Stimulated activated CD4-positive, alpha-beta T cell treated with anti-CD3 and anti-CD28 coated beads, Interleukin-15, amount 100 ng/mL, for 24 hours (primary cell): ENCODE measurements around the gene DNAAF8.

Experiments
- DNase-seq: peaks from one replicate; pipeline ENCODE4 v3.0.0-alpha.2; 2020

Gene DNAAF8

GRCh38 chr16:4695473-4696171 is 38.7 kb upstream of the DNAAF8 start:
- no peak for DNase-seq

- no peak for DNase-seq
These were observed 38.0 kb upstream of the DNAAF8 start for GRCh38 chr16:4696172-4696904.

- DNase-seq: no peak
These were observed 37.2 kb upstream of the DNAAF8 start for GRCh38 chr16:4696905-4697847.

DNA sequence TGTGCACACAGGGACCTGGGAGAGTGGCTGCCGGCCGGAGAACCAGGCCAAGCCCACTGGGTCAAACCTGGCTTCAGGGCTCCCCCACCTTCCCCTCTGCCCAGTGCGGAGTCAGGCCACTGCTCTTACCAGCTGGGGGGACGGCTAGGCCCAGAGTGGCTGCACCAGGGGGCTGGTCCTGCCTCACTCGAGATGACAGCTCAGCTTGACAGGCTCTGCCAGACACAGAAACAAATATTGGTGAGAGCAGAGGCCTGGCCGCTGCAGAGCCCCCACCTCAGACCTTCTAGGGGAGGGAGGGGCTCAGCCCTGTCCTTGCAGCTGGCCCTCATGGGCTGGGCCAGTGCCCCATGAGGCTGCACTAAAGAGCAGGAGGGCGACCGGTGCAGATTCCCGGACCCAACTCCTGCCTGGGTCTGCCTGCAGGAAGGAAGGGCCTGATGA is 36.5 kb upstream of the DNAAF8 start:
- DNase-seq: no peak

DNA sequence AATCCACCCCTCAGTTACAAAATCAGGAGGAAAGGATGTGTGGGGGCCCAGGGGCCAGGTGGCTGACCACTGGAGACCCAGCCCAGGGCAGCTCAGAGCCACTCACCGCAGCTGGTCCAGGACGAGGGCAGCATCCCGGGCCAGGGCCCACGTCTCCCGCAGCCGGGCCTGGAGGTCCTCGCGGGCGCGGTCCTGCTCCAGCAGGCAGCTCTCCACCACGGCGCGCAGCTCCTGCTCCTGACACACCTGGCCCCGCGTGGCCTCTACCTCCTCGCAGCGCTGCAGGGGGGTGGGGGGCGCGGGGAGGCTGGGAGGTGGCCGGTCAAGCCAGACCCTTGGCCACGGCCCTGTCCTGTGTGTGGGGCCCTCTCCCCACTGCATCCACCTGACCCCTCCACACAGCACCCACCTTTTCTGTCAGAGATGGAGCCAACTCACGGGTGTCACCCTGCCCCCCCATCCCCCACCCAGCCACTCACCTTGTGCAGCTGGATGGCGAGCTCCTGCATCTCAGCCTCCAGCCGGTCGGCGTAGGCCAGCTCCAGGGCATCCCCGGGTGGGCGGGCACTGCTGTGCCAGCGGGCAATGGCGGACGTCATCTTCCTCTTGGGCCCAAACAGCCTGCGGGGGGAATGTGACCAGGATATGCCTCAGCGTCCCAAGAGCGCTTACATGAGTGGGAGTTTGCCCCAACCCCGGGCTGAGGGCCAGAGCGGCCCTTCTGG is 35.9 kb upstream of the DNAAF8 start:
- no peak for DNase-seq

- DNase-seq: no peak
These were observed 35.2 kb upstream of the DNAAF8 start for GRCh38 chr16:4699046-4699556.

- no peak for DNase-seq
These were observed 33.8 kb upstream of the DNAAF8 start for GRCh38 chr16:4700380-4700996.

GRCh38 chr16:4700997-4701743 is 33.2 kb upstream of the DNAAF8 start:
- DNase-seq: no peak

DNA sequence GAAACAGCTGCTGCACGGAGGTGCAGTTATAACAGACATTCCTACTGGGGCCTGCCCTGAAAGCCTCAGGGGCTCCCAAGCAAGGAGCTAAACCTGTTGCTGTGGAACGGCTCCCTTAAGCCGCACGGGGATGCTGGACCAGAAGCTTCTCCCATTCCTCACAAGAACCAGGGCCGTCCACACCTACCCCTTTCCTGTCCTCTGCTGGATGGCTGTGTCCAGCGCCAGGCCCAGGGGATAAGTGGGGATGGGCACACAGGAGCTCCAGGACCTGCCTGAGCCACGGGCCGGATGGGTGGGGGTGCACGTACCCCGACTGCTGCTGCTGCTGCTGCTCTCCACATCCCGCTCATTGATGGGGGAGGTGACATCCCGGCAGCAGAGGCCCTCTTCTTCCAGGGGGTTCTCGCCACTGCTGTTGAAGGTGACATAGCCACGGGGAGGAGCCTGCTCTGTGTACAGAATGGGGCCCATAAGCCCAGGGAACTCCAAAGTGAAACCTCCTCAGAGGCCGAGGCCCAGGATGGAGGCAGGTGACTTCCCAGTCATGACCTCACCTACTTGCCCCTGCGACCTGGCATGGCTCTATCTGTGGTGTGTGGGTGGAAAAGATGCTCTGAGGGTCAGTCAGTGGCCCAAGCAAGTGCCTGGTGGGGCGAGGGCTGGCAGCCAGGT is 32.4 kb upstream of the DNAAF8 start:
- DNase-seq: no peak

DNA sequence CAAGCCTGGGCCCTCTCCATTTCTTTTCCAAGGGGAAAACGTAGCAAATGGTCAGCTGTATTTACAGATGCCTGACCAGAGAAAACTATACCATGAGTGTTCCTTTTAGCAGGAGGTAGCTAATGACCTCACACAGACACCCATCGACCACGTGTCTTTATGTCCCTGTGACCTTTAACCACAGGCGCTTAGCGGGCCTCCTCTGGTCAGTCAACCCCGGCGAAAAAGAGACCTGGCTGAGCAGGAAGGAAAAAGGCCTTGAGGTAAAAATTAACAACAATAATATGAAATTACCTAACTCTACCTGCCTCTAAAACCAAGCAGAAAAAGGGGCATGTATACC is 31.9 kb upstream of the DNAAF8 start:
- no peak for DNase-seq

- DNase-seq: no peak
These were observed 30.4 kb upstream of the DNAAF8 start for GRCh38 chr16:4703906-4704305.

DNA sequence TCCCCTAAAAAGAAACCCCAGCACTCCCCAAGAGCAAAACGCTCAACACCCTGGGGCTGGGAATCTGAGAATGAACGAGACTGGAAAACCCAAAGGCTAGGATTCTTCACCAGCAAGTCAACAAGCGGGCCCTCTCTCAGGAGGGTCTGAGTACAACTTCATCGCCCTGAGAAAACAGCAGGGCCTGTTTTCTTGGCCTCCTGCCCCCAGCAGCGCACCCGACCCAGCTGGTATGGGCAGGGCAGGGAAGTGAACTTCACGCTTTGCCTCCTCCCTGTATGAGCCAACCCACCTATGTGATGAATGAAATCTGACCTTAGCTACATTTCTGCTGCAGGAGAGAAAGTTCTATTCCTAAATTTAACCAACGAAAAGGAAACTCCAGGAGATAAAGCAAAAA is 29.8 kb upstream of the DNAAF8 start:
- no peak for DNase-seq

DNA sequence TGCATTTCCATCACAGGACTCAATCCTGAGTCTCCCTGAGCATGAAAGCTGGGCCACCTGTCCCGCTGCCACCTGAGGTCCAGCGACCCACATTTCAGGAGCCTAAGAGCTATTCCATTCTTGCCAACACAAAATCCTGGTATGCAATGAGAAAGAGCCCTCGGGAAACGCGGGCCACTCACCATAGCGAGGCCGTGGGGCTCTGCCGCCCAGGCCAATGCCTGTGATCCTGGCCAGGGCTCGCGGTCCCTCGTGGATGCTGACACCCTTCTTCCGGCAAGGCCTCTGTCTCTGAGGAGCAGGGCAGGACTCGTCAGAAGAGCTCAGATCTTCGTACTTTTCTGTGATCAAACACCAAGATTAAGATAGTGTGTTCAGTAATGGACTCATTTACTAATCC is 29.4 kb upstream of the DNAAF8 start:
- no peak for DNase-seq

DNA sequence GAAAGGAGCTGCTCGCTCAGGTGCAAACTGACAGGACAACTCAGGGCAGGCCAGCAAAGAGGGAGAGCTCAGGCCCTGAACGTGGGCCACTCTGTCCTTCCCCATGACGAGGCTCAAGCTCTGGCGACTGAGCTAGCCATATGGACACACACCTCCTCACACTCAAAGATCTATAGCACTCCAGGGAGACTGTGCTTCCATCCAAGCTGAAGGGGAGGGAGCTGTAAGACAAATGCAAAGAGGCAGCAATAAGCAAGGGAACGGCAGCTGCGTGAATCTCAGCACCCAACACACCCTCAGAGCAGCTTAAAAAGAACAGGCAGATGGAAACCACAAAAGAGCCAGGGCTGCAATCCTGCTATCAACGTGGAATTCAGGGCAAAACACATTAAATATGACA is 27.5 kb upstream of the DNAAF8 start:
- DNase-seq: no peak

DNA sequence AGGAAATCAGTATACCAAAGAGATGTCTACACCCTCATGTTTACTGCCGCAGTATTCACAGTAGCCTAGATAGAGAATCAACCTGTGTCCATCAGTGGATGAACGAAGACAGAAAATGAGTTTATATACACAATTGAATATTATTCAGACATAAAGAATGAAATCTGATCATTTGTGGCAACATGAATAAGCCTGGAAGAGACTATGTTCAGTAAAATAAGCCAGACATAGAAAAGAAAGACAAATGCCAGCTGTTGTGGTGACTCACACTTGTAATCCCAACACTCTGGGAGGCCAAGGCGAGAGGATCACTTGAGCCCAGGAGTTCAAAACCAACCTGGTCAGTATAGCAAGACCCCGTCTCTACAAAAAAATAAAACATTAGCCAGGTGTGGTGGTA is 24.9 kb upstream of the DNAAF8 start:
- DNase-seq: no peak

GRCh38 chr16:4713663-4714501 is 20.5 kb upstream of the DNAAF8 start:
- DNase-seq: no peak

DNA sequence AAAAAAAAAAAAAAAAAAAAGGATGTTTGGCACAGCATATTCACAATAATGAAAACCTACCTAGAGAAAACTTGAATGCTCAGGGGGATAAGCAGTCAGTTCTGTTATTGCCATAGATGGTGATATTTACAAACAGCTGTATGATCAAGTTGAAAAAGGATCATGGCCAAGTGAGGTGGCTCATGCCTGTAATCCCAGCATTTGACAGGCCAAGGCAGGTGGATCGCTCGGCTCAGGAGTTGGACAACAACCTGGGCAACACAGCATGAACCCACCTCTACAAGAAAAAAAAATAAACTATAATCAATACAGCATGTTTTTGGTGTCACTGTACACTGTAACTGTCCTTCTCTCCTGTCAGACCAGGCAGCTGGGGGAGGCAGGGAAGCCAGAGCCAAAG is 19.3 kb upstream of the DNAAF8 start:
- DNase-seq: no peak

- no peak for DNase-seq
These were observed 15.9 kb upstream of the DNAAF8 start for GRCh38 chr16:4718466-4718865.

- no peak for DNase-seq
These were observed 11.1 kb upstream of the DNAAF8 start for GRCh38 chr16:4723071-4723767.
